HEK293T (cell line): ENCODE results near the gene OR9Q2.

ENCODE experiments used
- FOXM1 ChIP-seq: fragments of 450-650 bp; IDR thresholded peaks from 2 replicates; pipeline ENCODE4 v1.6.1; 2017; ENCODE audit warnings: mild to moderate bottlenecking, borderline replicate concordance
- HDGF ChIP-seq: fragments of 450-650 bp; IDR thresholded peaks from 2 replicates; pipeline ENCODE4 v1.6.1; 2017; ENCODE audit warnings: antibody characterized with exemption, borderline replicate concordance

DNA sequence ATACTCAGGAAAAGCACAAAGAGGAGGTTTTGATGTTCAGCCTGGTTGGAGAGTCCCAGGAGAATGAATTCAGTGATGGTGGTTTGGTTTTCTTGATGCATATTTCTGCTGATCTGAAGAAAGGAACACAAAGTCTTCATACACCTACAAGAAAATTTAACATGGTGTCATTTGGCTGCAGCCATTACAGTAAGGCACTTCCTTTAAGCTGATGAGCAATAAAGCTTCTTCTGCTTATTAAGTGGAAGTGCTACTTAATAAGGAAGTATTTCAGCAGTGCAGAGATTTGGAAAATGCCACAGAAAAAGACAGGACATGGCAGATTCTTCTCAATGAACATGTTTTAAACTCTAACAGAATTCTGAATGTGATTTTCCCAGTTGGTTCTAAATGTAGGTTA is 15.2 kb downstream of the OR9Q2 start, which contains the start of gene OR1S2:
- TF ChIP-seq FOXM1 (no peak), HDGF (no peak)
